Measurements from ENCODE around the gene TRAPPC12. TPM values are rescaled to one million over a fixed set of nuclear protein-coding genes. Genes with fewer than 3 reads are reported as not detected.
A peak's percentile ranks its signal among the peaks of the same experiment; 100 is the strongest.
"Not testable (repeated sequence)": the region's sequence is repeated elsewhere in the genome, so short reads cannot be mapped to it uniquely, and the experiment has no call there.

Gene TRAPPC12
- total RNA-seq, 1 donor from 2014 or later: 51.9 TPM

- ATAC-seq (no peak), DNase-seq (ENCODE audit: low spot score) (no peak)
Measured at GRCh38 chr2:3430740-3431490, 51.4 kb downstream of the TRAPPC12 start.

- ATAC-seq: no peak
- DNase-seq (ENCODE audit: low spot score): no peak
Measured at GRCh38 chr2:3432067-3432466, 52.6 kb downstream of the TRAPPC12 start.

GRCh38 chr2:3432693-3433338, 53.3 kb downstream of the TRAPPC12 start:
- peak; percentile 23 for ATAC-seq
- DNase-seq (ENCODE audit: low spot score): no peak

- DNase-seq (ENCODE audit: low spot score) (no peak), ATAC-seq (no peak)
Measured at GRCh38 chr2:3433339-3433699, 53.8 kb downstream of the TRAPPC12 start.

- no peak for DNase-seq (ENCODE audit: low spot score)
Measured at GRCh38 chr2:3433776-3434400, 54.4 kb downstream of the TRAPPC12 start.

GRCh38 chr2:3434654-3435053, 55.2 kb downstream of the TRAPPC12 start:
- no peak for DNase-seq (ENCODE audit: low spot score)
- no peak for ATAC-seq

More at GRCh38 chr2:3433776-3434400, 54.4 kb downstream of the TRAPPC12 start:
- no peak for ATAC-seq

- ATAC-seq: no peak
- no peak for DNase-seq (ENCODE audit: low spot score)
Measured at GRCh38 chr2:3435445-3435844, 56.0 kb downstream of the TRAPPC12 start.

GRCh38 chr2:3440477-3440876, 61.0 kb downstream of the TRAPPC12 start:
- no peak for DNase-seq (ENCODE audit: low spot score)

GRCh38 chr2:3441465-3441864, 62.0 kb downstream of the TRAPPC12 start:
- DNase-seq (ENCODE audit: low spot score) (no peak), ATAC-seq (no peak)

More at GRCh38 chr2:3440477-3440876, 61.0 kb downstream of the TRAPPC12 start:
- no peak for ATAC-seq

- ATAC-seq (no peak), DNase-seq (ENCODE audit: low spot score) (no peak)
Measured at GRCh38 chr2:3442185-3442584, 62.7 kb downstream of the TRAPPC12 start.

- no peak for DNase-seq (ENCODE audit: low spot score)
- ATAC-seq: no peak
Measured at GRCh38 chr2:3443083-3443482, 63.6 kb downstream of the TRAPPC12 start.

GRCh38 chr2:3443506-3444084, 64.1 kb downstream of the TRAPPC12 start:
- ATAC-seq (no peak), DNase-seq (ENCODE audit: low spot score) (no peak)

GRCh38 chr2:3445891-3446290, 66.4 kb downstream of the TRAPPC12 start:
- DNase-seq (ENCODE audit: low spot score) (no peak), ATAC-seq (no peak)

- ATAC-seq (no peak), DNase-seq (ENCODE audit: low spot score) (no peak)
Measured at GRCh38 chr2:3446381-3446780, 66.9 kb downstream of the TRAPPC12 start.

GRCh38 chr2:3447186-3447585, 67.7 kb downstream of the TRAPPC12 start:
- not testable (repeated sequence) for DNase-seq (ENCODE audit: low spot score); ATAC-seq

GRCh38 chr2:3447789-3448317, 68.4 kb downstream of the TRAPPC12 start:
- no peak for DNase-seq (ENCODE audit: low spot score)
- peak; percentile 34 for ATAC-seq

- not testable (repeated sequence) for ATAC-seq; DNase-seq (ENCODE audit: low spot score)
Measured at GRCh38 chr2:3448441-3448911, 69.0 kb downstream of the TRAPPC12 start.

GRCh38 chr2:3449086-3449485, 69.6 kb downstream of the TRAPPC12 start:
- ATAC-seq (no peak), DNase-seq (ENCODE audit: low spot score) (no peak)

- no peak for ATAC-seq
Measured at GRCh38 chr2:3449936-3450335, 70.4 kb downstream of the TRAPPC12 start.

GRCh38 chr2:3450385-3451010, 71.0 kb downstream of the TRAPPC12 start:
- no peak for ATAC-seq
- DNase-seq (ENCODE audit: low spot score): no peak

More at GRCh38 chr2:3449936-3450335, 70.4 kb downstream of the TRAPPC12 start:
- DNase-seq (ENCODE audit: low spot score): no peak

GRCh38 chr2:3451169-3451568, 71.7 kb downstream of the TRAPPC12 start:
- DNase-seq (ENCODE audit: low spot score) (no peak), ATAC-seq (no peak)

All from left lobe of liver (tissue), 2 donors.